Measurements from ENCODE around the gene STARD3.
"Not testable (repeated sequence)": the region's sequence is repeated elsewhere in the genome, so short reads cannot be mapped to it uniquely, and the experiment has no call there.

STARD3 gene

GRCh38 chr17:39636927-39637736 is at the start of gene STARD3:
Gene STARD3 (plus strand): TSS chr17:39637144. CDS start chr17:39653532, 16,388 bp downstream.
- DNase-seq, result peak; percentile 88

DNA sequence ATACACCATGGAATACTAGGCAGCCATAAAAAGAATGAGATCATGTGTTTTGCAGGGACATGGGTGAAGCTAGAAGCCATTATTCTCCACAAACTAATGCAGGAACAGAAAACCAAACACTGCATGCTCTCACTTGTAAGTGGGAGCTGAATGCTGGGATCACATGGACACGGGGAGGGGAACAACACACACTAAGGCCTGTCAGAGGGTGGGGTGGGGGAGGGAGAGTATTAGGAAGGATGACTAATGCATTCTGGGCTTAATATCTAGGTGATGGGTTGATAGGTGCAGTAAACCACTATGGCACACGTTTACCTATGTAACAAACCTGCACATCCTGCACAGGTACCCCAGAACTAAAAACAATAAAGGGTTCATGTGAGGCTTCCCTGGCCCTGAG is 46.8 kb upstream of the STARD3 start:
- not testable (repeated sequence) for DNase-seq

DNA sequence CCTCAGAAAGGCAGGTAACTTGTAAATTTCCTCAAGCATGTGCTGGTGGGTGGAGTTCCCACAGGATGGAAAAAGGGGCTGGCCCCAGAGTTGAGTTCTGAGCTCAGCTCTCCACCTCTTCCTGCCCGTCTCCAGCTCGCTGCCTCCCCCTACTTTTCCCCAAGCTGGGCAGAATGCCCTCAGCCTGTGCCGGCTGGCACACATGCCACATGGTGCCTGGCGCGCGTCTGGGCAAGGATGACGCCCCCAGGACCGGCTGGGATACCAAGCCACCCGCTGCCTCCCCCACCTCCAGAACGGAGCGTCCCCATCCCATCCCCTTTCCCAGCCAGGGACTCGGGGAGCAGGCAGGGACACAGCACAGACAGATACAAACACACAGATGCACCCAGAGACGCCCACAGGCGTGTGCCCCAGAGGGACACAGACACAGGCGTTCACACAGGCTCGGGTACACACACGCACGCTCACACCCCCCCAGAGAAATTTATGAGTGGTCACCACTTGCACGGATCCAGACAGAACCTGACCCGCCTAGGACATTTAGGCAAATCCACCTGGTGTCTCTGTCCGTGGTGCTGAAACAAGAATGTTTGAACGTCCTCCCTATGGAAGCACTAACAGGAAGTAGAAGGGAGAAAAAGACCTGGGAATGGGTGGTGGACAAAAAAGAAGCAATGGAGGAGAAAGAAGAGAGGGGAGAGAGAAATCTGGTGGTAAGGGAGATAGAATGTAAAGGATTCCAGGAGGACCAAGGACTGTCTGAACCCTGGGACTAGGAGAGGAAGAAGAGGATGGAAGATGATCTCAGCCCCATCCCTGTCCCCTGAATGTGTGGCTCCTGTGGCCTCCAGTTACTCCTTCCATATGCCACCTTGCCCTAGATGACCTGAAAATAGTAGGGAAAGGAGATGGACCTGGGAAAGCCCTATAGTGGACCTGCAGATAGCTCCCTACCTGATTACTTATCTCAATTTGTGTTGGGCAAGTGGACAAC is 44.7 kb upstream of the STARD3 start:
- DNase-seq, result peak; percentile 61

GRCh38 chr17:39593371-39593770 is 43.6 kb upstream of the STARD3 start:
- no peak for DNase-seq

GRCh38 chr17:39595294-39595693 is 41.6 kb upstream of the STARD3 start:
- no peak for DNase-seq

- DNase-seq, result no peak
These were observed 40.9 kb upstream of the STARD3 start for GRCh38 chr17:39595928-39596510.

DNA sequence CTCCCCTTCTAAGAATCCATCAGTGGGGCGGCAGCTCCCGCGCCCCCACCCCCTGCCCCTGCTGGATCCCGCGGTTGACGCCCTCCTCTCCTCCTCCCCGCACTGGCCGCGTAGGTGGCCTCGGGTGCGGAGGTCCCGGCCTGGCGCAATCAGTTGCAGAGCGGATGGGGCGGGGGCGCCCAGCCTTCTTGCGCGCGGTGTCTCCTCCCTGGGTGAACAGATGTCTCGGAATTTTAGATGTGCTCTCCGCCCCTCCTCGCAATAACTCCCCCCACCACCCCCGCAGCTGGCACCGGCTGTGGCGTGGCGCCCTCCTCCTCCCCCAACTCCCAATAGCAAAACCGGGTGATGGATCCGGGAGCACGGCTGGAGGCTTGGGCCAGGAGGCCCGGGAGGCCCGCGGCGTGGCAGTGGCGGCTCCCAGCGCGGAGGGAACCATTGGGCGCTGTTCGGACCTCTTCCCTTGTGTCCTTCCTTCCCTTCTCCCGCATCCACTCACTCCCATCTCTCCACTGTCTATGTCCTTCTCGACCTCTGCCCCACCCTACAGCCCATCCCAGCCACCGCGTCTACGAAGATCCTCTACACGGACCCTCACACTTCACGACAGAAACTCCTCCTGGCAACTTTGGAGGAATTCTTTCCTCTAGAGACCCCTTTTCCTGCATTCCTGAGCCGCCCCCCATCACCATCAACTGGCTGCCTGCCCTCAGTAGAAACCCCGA is 40.2 kb upstream of the STARD3 start:
- DNase-seq, result no peak

DNA sequence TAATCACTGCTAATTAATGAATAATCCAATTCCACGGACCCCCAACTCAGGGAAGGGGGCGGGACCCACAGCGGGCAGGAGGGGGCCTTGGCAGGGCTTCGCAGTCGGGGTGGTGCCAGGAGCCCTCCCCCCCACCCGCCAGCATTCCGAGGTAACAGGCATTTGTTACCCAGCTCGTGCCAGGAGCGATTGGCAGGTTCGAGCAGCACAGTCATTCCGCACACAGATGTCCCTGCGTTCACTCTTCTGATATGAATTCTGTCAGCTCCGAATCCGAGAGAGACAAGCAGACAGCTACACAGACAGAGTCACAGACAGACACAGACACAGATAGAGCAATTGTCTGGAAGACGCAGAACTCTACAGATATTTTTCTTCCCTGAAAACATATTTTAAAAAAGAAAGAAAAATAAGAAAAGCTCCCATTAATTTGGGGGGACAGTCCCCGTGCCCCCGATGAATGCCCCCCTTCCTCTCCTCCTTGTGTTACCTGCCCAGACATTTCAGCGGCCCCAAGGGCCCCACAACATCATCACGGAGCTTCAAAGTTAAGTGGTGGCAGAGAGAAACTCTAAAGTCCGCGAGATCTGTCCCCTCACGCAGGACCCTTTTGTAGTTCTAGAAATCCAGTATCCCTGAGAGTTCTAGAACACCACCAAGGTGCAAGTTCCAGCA is 39.4 kb upstream of the STARD3 start:
- DNase-seq, result no peak

DNA sequence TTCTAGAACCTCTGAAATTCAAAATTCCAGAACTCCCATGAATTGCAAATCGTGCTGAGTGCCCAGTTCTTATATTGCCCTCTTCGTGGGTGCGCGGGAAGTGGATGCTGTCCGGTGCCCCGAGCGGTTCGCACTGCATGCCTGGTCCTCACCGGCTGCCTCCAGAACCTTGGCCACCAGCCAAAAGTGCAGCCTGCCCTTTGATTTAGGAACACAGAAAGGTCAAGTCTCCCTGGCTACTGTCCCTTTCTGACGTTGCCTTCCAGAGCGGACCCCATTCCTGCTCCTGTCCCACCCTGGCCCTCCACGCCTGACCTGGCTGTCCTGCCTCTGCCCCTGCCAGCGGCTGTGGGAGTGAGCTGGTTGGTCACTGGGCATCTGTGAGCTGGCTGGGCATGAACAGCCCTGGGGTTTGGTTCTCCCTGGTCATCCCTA is 38.9 kb upstream of the STARD3 start:
- DNase-seq, result no peak

- DNase-seq, result no peak
These were observed 38.3 kb upstream of the STARD3 start for GRCh38 chr17:39598630-39599003.

- DNase-seq, result no peak
These were observed 37.8 kb upstream of the STARD3 start for GRCh38 chr17:39599004-39599664.

GRCh38 chr17:39599665-39600231 is 37.2 kb upstream of the STARD3 start:
- DNase-seq, result no peak

- no peak for DNase-seq
These were observed 36.5 kb upstream of the STARD3 start for GRCh38 chr17:39600288-39600996.

DNA sequence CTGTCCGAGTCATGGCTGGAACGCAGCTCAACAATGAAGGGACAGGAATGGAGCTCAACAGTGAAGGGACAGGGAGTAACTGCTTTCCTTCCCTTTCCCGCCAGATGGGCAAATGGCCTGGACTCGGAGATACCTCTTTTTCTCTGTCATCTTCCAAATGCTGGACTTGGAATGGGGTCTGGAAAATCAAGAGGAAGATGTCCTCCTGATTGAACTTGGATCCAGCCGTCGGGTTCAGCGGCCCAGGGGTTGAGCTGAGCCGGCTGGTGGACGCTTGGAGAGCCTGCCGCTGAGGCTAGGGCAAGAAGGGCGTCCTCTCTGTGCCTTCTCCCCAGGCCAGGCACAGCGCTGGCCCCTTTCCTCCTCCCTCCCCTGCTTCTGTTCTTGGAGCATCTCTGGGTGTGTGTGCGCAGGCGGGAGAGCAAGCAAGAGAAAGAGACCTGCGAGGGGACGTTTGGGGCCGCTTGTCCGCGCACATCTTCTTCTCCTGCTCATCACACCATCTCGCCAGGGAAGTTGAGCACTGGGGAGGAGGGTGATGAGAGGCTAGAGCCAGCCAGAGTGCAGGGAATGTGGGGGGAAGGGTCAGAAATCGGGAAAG is 35.8 kb upstream of the STARD3 start:
- no peak for DNase-seq

- DNase-seq, result no peak
These were observed 35.0 kb upstream of the STARD3 start for GRCh38 chr17:39601758-39602532.

GRCh38 chr17:39602533-39603303 is 34.2 kb upstream of the STARD3 start:
- no peak for DNase-seq

- no peak for DNase-seq
These were observed 33.5 kb upstream of the STARD3 start for GRCh38 chr17:39603304-39604016.

Measured in hematopoietic multipotent progenitor cell treated with erythropoietin and hydrocortisone succinate and interleukin-3 and kit ligand, for 8 days (in vitro differentiated cells).